Measurements from ENCODE around the gene MPV17.

Gene MPV17

GRCh38 chr2:27291865-27292264 lies 31.0 kb downstream of the MPV17 start:
- no peak for DNase-seq (ENCODE audit: insufficient read length, low spot score)
- no peak for FAIRE-seq
- no peak for TF ChIP-seq CTCF (IDR thresholded peaks at IDR 0.05; ENCODE audit: insufficient read depth, missing control alignments)

GRCh38 chr2:27290549-27290948 lies 32.3 kb downstream of the MPV17 start:
- FAIRE-seq = no peak
- DNase-seq (ENCODE audit: insufficient read length, low spot score) = no peak
- no peak for TF ChIP-seq CTCF (IDR thresholded peaks at IDR 0.05; ENCODE audit: insufficient read depth, missing control alignments)

GRCh38 chr2:27288610-27289009 lies 34.3 kb downstream of the MPV17 start:
- no peak for DNase-seq (ENCODE audit: insufficient read length, low spot score)
- FAIRE-seq = no peak

GRCh38 chr2:27285481-27285880 lies 37.4 kb downstream of the MPV17 start:
- no peak for TF ChIP-seq CTCF (IDR thresholded peaks at IDR 0.05; ENCODE audit: insufficient read depth, missing control alignments)
- DNase-seq (ENCODE audit: insufficient read length, low spot score) (no peak), FAIRE-seq (no peak)

More at GRCh38 chr2:27288610-27289009, 34.3 kb downstream of the MPV17 start:
- TF ChIP-seq CTCF (IDR thresholded peaks at IDR 0.05; ENCODE audit: insufficient read depth, missing control alignments) = no peak

GRCh38 chr2:27284996-27285395 lies 37.9 kb downstream of the MPV17 start:
- FAIRE-seq (no peak), DNase-seq (ENCODE audit: insufficient read length, low spot score) (no peak)
- no peak for TF ChIP-seq CTCF (IDR thresholded peaks at IDR 0.05; ENCODE audit: insufficient read depth, missing control alignments)

- no peak for FAIRE-seq
Observed at GRCh38 chr2:27282892-27283291, 40.0 kb downstream of the MPV17 start.

More at GRCh38 chr2:27282892-27283291, 40.0 kb downstream of the MPV17 start:
- TF ChIP-seq CTCF (IDR thresholded peaks at IDR 0.05; ENCODE audit: insufficient read depth, missing control alignments) = no peak
- no peak for DNase-seq (ENCODE audit: insufficient read length, low spot score)
